T-helper 9 cell (primary cell): ENCODE data around the gene KCNE5.
"Not testable (repeated sequence)": the region's sequence is repeated elsewhere in the genome, so short reads cannot be mapped to it uniquely, and the experiment has no call there.

Experiments
- DNase-seq: peaks from one replicate; pipeline ENCODE4 v3.0.0-alpha.2; 2020

KCNE5 gene

GRCh38 chrX:109601486-109601885 lies 23.5 kb downstream of the KCNE5 start:
- DNase-seq, result no peak

GRCh38 chrX:109600237-109600651 lies 24.7 kb downstream of the KCNE5 start:
- DNase-seq, result no peak

GRCh38 chrX:109596015-109596414 lies 29.0 kb downstream of the KCNE5 start:
- no peak for DNase-seq

GRCh38 chrX:109590176-109590575 lies 34.8 kb downstream of the KCNE5 start:
- DNase-seq, result no peak

- DNase-seq, result no peak
Measured at GRCh38 chrX:109585488-109585887, 39.5 kb downstream of the KCNE5 start.

- no peak for DNase-seq
Measured at GRCh38 chrX:109578916-109579315, 46.1 kb downstream of the KCNE5 start.

GRCh38 chrX:109577055-109577454 lies 47.9 kb downstream of the KCNE5 start:
- no peak for DNase-seq

GRCh38 chrX:109576083-109576482 lies 48.9 kb downstream of the KCNE5 start:
- not testable (repeated sequence) for DNase-seq
